GM21723 (cell line): Measurements from ENCODE around the gene P4HA2.

Experiments used
- ATAC-seq: cut with Tn5 transposase; IDR thresholded peaks from one replicate; pipeline ENCODE4 v1.9.1; 2021; ENCODE audit warnings: mild to moderate bottlenecking, moderate library complexity; ENCODE audit not compliant: unreplicated experiment

P4HA2 gene

GRCh38 chr5:132225165-132226032, 2.3 kb downstream of the P4HA2 start:
- no peak for ATAC-seq

GRCh38 chr5:132224716-132225115, 2.9 kb downstream of the P4HA2 start:
- ATAC-seq = no peak

- no peak for ATAC-seq
Measured at GRCh38 chr5:132223861-132224260, 3.8 kb downstream of the P4HA2 start.

GRCh38 chr5:132222649-132223038, 5.0 kb downstream of the P4HA2 start:
- peak; percentile 51 for ATAC-seq

- ATAC-seq = no peak
Measured at GRCh38 chr5:132221781-132222648, 5.6 kb downstream of the P4HA2 start.

- ATAC-seq = no peak
Measured at GRCh38 chr5:132220491-132220890, 7.2 kb downstream of the P4HA2 start.

- ATAC-seq = no peak
Measured at GRCh38 chr5:132219981-132220380, 7.7 kb downstream of the P4HA2 start.

- ATAC-seq = no peak
Measured at GRCh38 chr5:132219289-132219970, 8.2 kb downstream of the P4HA2 start.

- no peak for ATAC-seq
Measured at GRCh38 chr5:132218321-132218720, 9.3 kb downstream of the P4HA2 start.

GRCh38 chr5:132215329-132215728, 12.3 kb downstream of the P4HA2 start:
- ATAC-seq = no peak

- ATAC-seq = no peak
Measured at GRCh38 chr5:132214491-132214890, 13.2 kb downstream of the P4HA2 start.

- no peak for ATAC-seq
Measured at GRCh38 chr5:132213666-132214065, 14.0 kb downstream of the P4HA2 start.

- ATAC-seq = no peak
Measured at GRCh38 chr5:132211787-132212186, 15.9 kb downstream of the P4HA2 start.

GRCh38 chr5:132210944-132211343, 16.7 kb downstream of the P4HA2 start:
- no peak for ATAC-seq

GRCh38 chr5:132209901-132210545, 17.6 kb downstream of the P4HA2 start:
- ATAC-seq = no peak

GRCh38 chr5:132209131-132209530, 18.5 kb downstream of the P4HA2 start:
- ATAC-seq = no peak

- no peak for ATAC-seq
Measured at GRCh38 chr5:132207778-132208177, 19.9 kb downstream of the P4HA2 start.

- no peak for ATAC-seq
Measured at GRCh38 chr5:132206782-132207181, 20.9 kb downstream of the P4HA2 start.

GRCh38 chr5:132205385-132206125, 22.1 kb downstream of the P4HA2 start:
- ATAC-seq = no peak
